ENCODE measurements around the gene NEU4. TPM values are rescaled to one million over a fixed set of nuclear protein-coding genes. Genes with fewer than 3 reads are reported as not detected.
A peak's percentile ranks its signal among the peaks of the same experiment; 100 is the strongest.

NEU4 gene
- total RNA-seq, 2 experiments from 2014 or later = 0.84 TPM; not detected in 1

- Histone ChIP-seq H3K4me1 (ENCODE audit: insufficient read depth, low read length, poor library complexity, severe bottlenecking) (peaks cover 14% of the 10 kb centered on the region), H3K27ac (ENCODE audit: low read depth, low read length, poor library complexity, severe bottlenecking) (no peak overlapping the region), H4K20me1 (ENCODE audit: insufficient read depth, low read length) (no peaks in the 10 kb centered on the region), H3K79me2 (ENCODE audit: insufficient read depth, low read depth, low read length) (no peaks in the 10 kb centered on the region), H3K36me3 (ENCODE audit: insufficient read depth, low read length) (no peaks in the 10 kb centered on the region), H3K9me2 (ENCODE audit: insufficient read depth, low read length) (no peaks in the 10 kb centered on the region), H3K4me2 (ENCODE audit: low read length) (no peak overlapping the region), H3K9me3 (ENCODE audit: low read length) (no peaks in the 10 kb centered on the region), H3K4me3 (ENCODE audit: low read depth, low read length, poor library complexity, severe bottlenecking) (no peak overlapping the region), H2AFZ (ENCODE audit: low read length) (no peak overlapping the region)
- DNase-seq (ENCODE audit: low spot score) = no peak
- POLR2A ChIA-PET = no interaction called here
- no peak for TF ChIP-seq CTCF (conservative IDR thresholded peaks at IDR 0.05; ENCODE audit: low read length)
- TF ChIP-seq EZH2phosphoT487 (IDR thresholded peaks at IDR 0.05; ENCODE audit: borderline replicate concordance, low read depth, low read length) = no peak
- intact Hi-C loops (cut with micrococcal nuclease; ENCODE audit: unreplicated experiment) = no loop called here
- CTCF ChIA-PET (ENCODE audit: unreplicated experiment) = no interaction called here
- BruUV-seq (replicated peaks) = no TSS peak
These were observed 48.7 kb downstream of the NEU4 start for GRCh38 chr2:241857572-241858121.

- intact Hi-C loops (cut with micrococcal nuclease; ENCODE audit: unreplicated experiment) = no loop called here
- Histone ChIP-seq H4K20me1 (ENCODE audit: insufficient read depth, low read length) (no peaks in the 10 kb centered on the region), H3K4me3 (ENCODE audit: low read depth, low read length, poor library complexity, severe bottlenecking) (no peak within 1 kb of the TSS), H3K4me2 (ENCODE audit: low read length) (peak within 1 kb of the TSS; percentile 57), H3K27ac (ENCODE audit: low read depth, low read length, poor library complexity, severe bottlenecking) (no peak within 1 kb of the TSS), H3K9me2 (ENCODE audit: insufficient read depth, low read length) (no peaks in the 10 kb centered on the region), H3K9me3 (ENCODE audit: low read length) (no peaks in the 10 kb centered on the region), H3K36me3 (ENCODE audit: insufficient read depth, low read length) (no peaks in the 10 kb centered on the region), H2AFZ (ENCODE audit: low read length) (peak within 1 kb of the TSS; percentile 62; the same call in 1 of the 2 replicates), H3K4me1 (ENCODE audit: insufficient read depth, low read length, poor library complexity, severe bottlenecking) (peaks cover 14% of the 10 kb centered on the region), H3K79me2 (ENCODE audit: insufficient read depth, low read depth, low read length) (no peaks in the 10 kb centered on the region)
- TF ChIP-seq EZH2phosphoT487 (IDR thresholded peaks at IDR 0.05; ENCODE audit: borderline replicate concordance, low read depth, low read length) (no peak), CTCF (conservative IDR thresholded peaks at IDR 0.05; ENCODE audit: low read length) (no peak)
- ChIA-PET POLR2A (no interaction called here), CTCF (ENCODE audit: unreplicated experiment) (no interaction called here)
- no TSS peak for BruUV-seq (replicated peaks)
- no peak for DNase-seq (ENCODE audit: low spot score)
These were observed 49.4 kb downstream of the NEU4 start, which contains the start of gene PDCD1 for GRCh38 chr2:241858206-241859016. Gene PDCD1 (minus strand): TSS chr2:241858894. CDS start chr2:241858838, 56 bp downstream.

GRCh38 chr2:241859017-241859435 is 50.0 kb downstream of the NEU4 start:
- Histone ChIP-seq H3K27ac (ENCODE audit: low read depth, low read length, poor library complexity, severe bottlenecking) (no peak overlapping the region), H3K9me2 (ENCODE audit: insufficient read depth, low read length) (no peaks in the 10 kb centered on the region), H3K9me3 (ENCODE audit: low read length) (peaks cover under 1% of the 10 kb centered on the region; the same call in 1 of the 2 replicates), H3K79me2 (ENCODE audit: insufficient read depth, low read depth, low read length) (no peaks in the 10 kb centered on the region), H3K36me3 (ENCODE audit: insufficient read depth, low read length) (no peaks in the 10 kb centered on the region), H3K4me3 (ENCODE audit: low read depth, low read length, poor library complexity, severe bottlenecking) (no peak overlapping the region), H3K4me1 (ENCODE audit: insufficient read depth, low read length, poor library complexity, severe bottlenecking) (peaks cover 14% of the 10 kb centered on the region), H3K4me2 (ENCODE audit: low read length) (peak overlapping the region; percentile 57; the same call in 1 of the 2 replicates), H4K20me1 (ENCODE audit: insufficient read depth, low read length) (no peaks in the 10 kb centered on the region), H2AFZ (ENCODE audit: low read length) (peak overlapping the region; percentile 8; the same call in 1 of the 2 replicates)
- intact Hi-C loops (cut with micrococcal nuclease; ENCODE audit: unreplicated experiment) = no loop called here
- no peak for DNase-seq (ENCODE audit: low spot score)
- no TSS peak for BruUV-seq (replicated peaks)
- POLR2A ChIA-PET = no interaction called here
- TF ChIP-seq CTCF (conservative IDR thresholded peaks at IDR 0.05; ENCODE audit: low read length) = no peak
- TF ChIP-seq EZH2phosphoT487 (IDR thresholded peaks at IDR 0.05; ENCODE audit: borderline replicate concordance, low read depth, low read length) = no peak
- CTCF ChIA-PET (ENCODE audit: unreplicated experiment) = no interaction called here

Measured in OCI-LY7 (cell line).